G401 (cell line): ENCODE results near the gene APOBEC4. TPM values are rescaled to one million over a fixed set of nuclear protein-coding genes. Genes with fewer than 3 reads are reported as not detected.

Experiments
- DNase-seq: peaks from one replicate; pipeline ENCODE4 v3.0.0-alpha.2; 2015; ENCODE audit warnings: low spot score
- in situ Hi-C: cut with HindIII; loops from 2 replicates; pipeline ENCODE4 v1.10.0; 2016; ENCODE audit warnings: low sequenced_read_pairs, mixed read lengths
- total RNA-seq: library from RNA; depleted of rRNA; stranded (reverse); fragments of >200 nt; shearing (Covaris generic); gene quantifications from 2 replicates; pipeline ENCODE4 v1.2.3, GENCODE V29; 2014; rRNA removed

The APOBEC4 gene
- total RNA-seq, 1 experiment from 2014 or later, result not detected

DNA sequence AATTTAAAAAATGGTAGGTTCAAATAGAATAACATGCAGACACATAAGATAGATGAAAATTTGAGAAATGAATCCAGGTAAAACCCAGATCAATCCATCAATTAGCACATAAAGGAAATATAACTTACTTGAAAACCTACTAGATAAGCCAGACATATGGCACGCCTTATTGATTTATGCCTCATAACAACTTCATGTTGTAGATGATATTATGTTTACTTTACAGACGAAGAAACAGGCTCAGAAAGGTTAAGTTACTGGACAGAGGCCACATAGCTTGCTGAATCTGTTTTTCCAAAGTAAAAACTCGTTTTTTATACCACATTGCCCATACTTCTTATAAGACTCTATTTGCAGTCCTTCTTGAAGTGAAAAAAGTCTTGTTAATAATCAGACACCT, 40.7 kb downstream of the APOBEC4 start:
- no peak for DNase-seq
- in situ Hi-C loops, result no loop called here

DNA sequence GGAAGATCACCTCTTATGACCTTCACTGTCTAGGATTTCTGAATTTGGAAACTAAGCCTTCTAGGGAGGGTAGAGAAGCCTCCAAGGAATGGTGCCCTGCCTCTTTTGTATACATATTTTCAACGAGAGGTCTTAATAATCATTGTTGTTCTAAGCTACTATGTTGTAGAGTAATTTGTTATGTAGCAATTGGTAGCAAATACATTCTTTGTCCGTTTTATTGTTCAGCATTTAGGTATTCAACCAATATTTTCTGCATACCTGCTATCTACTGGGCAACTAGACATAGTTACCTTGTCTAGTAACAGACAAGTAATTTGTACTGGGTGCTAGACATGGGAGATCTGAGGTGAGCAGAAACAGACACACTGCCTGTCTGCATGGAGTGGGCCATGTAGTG, 42.1 kb downstream of the APOBEC4 start:
- DNase-seq, result no peak
- in situ Hi-C loops, result no loop called here

DNA sequence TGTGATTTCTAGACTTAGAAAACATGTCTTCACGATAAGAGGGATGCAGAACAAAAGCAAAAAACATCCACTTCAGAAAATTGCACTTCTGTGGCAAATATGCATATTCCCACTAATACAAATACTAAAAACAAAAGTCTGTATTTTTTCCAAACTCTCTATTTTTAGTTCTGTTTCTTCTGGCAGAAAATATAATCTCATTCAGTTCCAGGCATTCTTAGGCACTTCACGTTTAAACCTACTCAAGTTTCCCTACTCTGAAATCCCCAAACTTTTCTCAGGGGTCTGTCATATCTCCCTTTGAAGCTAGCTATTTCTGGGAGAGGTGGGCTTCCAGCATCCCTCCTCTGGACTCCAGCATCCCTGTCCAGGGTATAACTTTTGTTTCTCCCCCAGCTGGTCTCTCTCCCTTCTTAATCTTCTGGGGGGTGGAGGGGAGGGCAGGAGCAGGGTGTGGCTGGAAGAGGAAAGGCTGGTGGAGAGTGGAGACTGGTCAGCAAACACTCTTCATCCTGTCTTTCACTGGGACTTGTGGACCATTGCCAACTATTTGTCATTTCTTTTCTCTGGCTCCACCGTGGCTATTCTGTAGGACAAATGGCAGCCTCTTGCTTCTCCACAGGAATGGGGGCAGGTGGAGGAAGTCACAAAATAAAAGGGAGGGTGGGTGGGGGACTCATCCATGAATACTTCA, 43.2 kb downstream of the APOBEC4 start:
- DNase-seq, result no peak
- in situ Hi-C loops, result no loop called here

DNA sequence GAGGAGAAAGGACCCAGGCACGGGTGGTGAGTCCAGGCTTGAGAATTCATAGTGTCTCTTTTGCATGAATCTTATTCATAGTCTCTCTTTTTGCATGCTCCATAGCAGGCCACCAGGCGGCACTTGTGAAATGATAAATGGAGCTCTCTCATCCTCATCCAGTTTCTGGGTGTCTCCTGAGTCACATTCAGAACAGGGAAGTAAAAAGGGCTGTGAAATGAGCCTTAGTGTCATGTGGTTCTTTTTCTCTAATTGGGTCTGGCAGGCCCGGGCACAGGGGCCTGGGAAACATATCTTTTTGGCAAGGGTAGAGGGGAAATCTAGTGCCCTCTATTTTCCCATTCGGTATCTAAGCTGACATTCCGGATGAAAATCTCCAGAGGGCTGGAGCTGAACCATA, 43.8 kb downstream of the APOBEC4 start:
- peak; percentile 50 for DNase-seq
- in situ Hi-C loops, result no loop called here

DNA sequence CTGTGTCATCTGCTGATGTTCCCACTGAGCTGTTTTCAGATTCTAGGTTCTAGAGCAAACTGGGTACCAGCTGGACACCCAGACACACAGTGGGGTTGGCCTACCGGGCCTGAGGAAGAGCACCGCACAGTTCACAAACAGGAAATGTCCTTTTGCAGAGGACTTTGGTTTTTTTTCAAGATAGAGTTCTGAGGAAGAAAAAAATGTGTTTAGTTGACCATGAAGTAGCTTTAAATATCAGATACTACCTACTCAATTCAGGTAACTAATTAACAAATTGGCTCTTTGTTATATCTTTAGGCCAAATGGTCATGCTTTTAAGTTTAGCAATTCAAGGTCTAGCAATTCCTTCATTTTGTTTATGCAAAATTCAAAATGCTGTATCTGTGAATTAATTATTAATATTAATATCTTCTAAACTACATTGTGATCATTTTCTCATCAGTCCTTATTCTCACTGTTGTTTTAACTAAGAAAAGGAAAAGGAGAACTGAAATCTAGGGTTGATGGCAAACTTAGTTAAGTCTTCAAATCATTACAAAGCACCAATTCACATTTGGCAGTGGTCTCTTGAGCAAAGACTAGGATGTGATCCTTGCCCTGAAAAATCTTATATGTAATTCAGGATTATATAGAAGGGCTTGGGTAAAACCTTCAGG, 45.7 kb downstream of the APOBEC4 start:
- in situ Hi-C loops, result no loop called here
- DNase-seq, result no peak

DNA sequence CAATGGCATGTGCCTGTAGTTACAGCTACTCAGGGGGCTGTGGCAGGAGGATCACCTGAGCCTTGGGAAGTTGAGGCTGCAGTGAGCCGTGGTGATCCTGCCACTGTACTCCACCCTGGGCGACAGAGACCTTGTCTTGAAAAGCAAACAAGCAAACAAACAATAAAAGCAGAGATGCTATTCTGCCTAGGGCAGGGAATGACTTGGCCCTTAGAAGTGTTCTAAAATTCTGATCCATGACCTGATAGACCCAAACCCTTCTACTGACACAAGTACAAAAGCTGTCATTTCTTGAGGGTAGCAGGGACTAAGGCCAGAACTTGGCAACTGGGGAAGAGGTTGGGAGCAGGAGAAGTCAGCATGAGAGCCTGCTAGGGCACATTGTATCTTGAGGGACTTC, 47.2 kb downstream of the APOBEC4 start:
- DNase-seq, result no peak
- in situ Hi-C loops, result no loop called here

DNA sequence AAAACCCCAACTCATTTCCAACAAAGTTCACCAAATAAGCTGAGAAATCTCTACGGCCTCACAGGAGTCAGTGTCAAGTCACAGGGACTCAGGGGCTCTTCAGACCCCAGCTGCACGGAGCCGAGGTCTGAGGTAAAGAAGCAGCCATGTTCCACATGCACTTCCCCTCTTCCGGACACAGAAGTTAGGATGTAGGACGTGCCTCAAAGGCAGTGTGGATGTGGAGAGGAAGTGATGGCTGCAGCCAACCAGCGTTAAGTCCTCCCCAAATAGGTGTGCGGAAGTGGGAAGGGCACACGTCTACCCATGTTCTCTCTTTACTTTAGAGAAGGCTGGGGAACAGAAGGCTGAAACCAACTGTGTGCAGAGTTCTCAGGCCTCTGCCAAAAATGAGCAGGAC, 48.3 kb downstream of the APOBEC4 start:
- in situ Hi-C loops, result no loop called here
- no peak for DNase-seq

DNA sequence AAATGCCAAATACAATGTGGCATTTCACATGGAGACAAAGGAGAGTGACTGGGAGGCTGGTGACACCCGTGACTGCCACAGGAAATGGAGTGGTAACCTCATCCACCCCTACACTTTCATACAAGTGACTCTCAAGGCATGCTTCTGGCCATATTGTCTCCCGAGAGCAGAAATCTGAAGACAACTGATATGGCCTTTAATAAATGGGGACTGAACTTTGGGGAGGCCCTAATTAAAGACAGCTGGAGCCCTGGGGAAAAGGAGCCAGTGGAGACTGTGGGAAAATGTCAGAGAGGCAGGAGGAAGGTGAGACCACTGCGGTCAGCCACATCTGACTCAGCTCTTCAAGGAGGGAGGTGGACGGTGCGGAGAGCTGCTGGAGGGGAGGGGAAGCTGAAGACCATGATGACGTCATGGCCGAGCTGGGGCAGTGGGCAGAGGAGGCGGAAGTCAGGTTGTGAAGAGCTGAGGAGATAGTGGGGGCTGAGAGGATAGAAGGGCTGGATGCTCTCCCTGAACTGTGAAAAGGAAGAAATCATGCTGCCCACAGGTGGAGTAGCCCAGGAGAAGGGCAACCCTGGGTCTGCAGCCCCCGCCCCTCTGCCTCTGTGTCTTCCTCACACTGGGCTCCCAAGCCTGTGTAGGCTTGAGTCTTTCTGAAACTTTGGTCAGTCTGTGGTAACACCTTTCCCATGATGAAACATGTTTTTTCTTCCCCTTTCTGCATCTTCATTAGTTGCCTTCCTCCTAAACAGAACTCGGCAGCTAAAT, 48.9 kb downstream of the APOBEC4 start:
- in situ Hi-C loops, result no loop called here
- DNase-seq, result no peak

DNA sequence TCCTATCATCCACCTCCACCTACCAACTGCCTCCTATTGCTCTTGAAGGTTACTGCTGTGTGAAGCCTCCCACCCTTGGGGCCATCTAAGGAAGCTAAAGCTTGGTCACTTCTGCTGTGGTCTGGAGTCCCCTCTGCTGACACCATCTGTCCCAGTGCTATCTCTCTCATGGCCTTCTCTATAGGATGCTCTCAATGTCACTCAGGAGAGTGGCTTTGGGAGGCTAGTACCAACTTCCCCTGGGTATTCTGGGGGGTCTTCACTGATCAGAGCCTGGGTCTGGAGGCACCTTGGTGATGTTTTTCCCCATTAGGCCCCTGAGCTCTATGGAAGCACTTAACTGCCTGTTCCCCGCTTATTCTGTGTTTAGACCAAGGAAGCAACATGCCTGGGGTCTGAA, 50.6 kb downstream of the APOBEC4 start:
- DNase-seq, result no peak
- in situ Hi-C loops, result no loop called here

DNA sequence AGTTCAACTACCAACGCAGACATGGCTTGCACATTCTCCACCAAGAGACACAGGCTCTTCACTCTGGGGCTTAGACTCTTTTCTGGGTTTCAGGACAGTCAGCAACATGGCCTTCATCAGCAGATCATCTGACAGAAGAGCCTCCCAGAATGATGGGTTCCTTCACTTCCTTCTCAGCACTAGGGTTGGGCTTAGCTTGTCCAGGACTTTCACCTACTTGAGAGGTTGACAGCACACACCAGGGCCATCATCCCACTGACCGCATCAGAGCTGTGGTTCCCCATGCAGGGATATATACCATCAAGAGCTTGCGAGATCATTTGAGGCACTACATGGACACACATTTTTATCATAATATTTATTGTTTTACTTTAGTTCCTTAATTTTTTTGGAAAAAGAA, 52.5 kb downstream of the APOBEC4 start:
- in situ Hi-C loops, result no loop called here

DNA sequence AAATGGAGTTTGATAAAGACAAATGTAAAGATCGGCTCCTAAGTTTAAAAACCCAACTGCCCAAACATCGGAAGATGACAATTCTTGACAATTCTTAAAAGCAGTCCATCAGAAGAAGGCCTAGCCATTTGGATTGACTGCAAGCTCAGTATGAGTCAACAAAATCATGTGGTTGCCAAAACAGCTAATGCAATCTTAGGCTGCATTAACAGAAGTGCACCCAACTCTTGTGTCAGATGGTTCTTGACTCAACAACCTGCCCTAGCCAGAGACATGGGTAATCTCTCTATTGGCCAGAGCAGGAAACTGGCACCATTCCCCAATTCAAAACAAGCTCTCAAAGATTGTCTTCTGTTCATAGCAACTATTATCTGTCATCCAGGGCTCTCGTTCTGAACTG, 53.0 kb downstream of the APOBEC4 start:
- in situ Hi-C loops, result no loop called here
- no peak for DNase-seq

More for the DNA sequence above, 52.5 kb downstream of the APOBEC4 start:
- no peak for DNase-seq

DNA sequence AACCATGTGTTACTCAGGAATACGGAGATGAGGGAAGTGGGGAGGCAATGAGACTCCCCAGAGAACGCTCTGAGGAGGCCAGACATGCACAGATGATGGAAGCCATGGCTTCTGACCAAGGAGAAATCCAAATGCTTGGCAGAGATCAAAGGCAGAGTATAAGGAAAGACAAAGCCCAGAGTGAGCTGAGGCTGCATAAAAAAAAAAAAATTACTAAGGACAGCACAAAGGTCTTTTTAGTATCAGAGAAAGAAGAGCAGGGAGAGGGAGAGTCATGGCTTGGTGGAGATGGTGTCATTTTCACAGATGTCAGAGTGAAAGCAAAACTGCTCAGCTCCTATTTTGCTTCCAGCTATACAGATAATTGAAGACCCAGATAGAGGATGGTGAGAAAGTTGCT, 54.7 kb downstream of the APOBEC4 start:
- in situ Hi-C loops, result no loop called here
- no peak for DNase-seq

DNA sequence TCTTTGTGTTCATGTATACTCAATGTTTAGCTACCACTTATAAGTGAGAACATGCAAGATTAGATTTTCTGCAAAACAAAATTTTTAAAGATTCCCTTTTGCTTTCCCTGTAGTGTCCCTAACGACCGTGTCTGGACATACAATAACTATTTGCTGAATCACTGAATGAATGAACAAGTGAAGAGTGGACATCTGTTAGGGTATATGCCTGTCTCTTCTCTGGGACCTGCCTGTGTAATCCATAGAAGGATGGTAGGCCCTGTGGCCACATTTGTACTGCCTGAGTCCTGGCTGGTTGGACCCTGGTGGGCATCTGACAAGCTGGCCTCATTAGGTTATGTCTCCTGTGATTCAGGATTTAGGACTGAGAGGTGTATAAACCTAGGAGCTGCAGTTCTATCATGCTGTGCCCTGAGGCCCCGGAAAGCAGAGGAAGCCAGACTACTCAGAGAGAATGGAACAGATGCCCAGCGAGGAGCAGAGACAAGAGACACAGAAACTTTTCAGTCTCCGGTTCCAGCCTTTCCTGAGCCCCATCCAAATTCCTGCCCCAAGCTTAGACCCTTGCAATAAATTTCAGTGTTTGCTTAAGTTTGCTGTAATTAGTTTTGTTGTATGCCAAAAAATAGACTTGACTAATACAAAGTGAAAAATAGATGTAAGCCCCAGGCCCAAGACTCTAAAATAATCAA, 55.3 kb downstream of the APOBEC4 start:
- no peak for DNase-seq
- in situ Hi-C loops, result no loop called here

DNA sequence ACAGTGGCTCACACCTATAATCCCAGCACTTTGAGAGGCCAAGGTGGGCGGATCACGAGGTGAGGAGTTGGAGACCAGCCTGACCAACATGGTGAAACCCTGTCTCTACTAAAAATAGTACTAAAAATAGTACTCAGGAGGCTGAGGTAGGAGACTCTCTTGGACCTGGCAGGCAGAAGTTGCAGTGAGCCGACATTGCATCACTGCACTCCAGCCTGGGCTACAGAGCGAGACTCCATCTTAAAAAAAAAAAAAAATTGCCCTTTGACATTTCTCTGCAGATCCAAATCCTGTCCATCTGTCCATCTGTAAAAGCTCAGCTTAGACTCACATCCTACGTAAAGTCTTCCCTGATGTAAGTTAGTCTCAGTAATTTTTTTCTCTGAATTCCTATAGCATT, 56.6 kb downstream of the APOBEC4 start:
- in situ Hi-C loops, result no loop called here
- no peak for DNase-seq

Other genes with a start within 250 kb of the APOBEC4 start
- 0.27 and 0.62 TPM in 2 replicates for gene NMNAT2, start 234.9 kb downstream of the APOBEC4 start, total RNA-seq
- gene SMG7, start 180.8 kb downstream of the APOBEC4 start, total RNA-seq, result 25.7 and 32.7 TPM in 2 replicates
- not detected in 2 replicates for gene NCF2, start 62.9 kb downstream of the APOBEC4 start, total RNA-seq
- 81.4 and 155 TPM in 2 replicates for gene ARPC5, start 17.5 kb downstream of the APOBEC4 start, total RNA-seq
- 3.4 and 3.7 TPM in 2 replicates for gene RGL1, start 151.8 kb upstream of the APOBEC4 start, total RNA-seq